Tibial nerve (tissue), 4 donors: Measurements from ENCODE around the gene HIPK2. TPM values are rescaled to one million over a fixed set of nuclear protein-coding genes. Genes with fewer than 3 reads are reported as not detected.

ENCODE experiments used
- DNase-seq, 2 donors: peaks; one replicate each; pipeline ENCODE4 v3.0.0-alpha.2; 2019; ENCODE audit warnings: low spot score in 2 of 2
- H3K27ac ChIP-seq, 4 donors: fragments of 200-600 bp; sonication (generic) in 3 of 4; one replicate each; pipeline ENCODE4 v1.5.1; 2017 to 2019; ENCODE audit warnings: mild to moderate bottlenecking in 1 of 4
- H3K27me3 ChIP-seq, 2 donors: fragments of 200-600 bp; sonication (generic) in 1 of 2; one replicate each; pipeline versions ENCODE4 v1.5.1 to v1.6.0; 2017 to 2019
- H3K36me3 ChIP-seq, 3 donors: fragments of 200-600 bp; sonication (generic); one replicate each; pipeline ENCODE4 v1.5.1; 2018 to 2019
- H3K4me1 ChIP-seq, 4 donors: fragments of 200-600 bp; sonication (generic) in 3 of 4; one replicate each; pipeline ENCODE4 v1.5.1; 2017 to 2019
- H3K4me3 ChIP-seq, 4 donors: fragments of 200-600 bp; sonication (generic) in 3 of 4; one replicate each; pipeline ENCODE4 v1.5.1; 2017 to 2019; ENCODE audit warnings: mild to moderate bottlenecking in 1 of 4, moderate library complexity in 1 of 4
- H3K9me3 ChIP-seq, 4 donors: fragments of 200-600 bp; sonication (generic) in 3 of 4; one replicate each; pipeline ENCODE4 v1.5.1; 2017 to 2019
- CTCF ChIP-seq, 5 experiments: fragments of 200-600 bp in 3 of 5; fragments of 450-650 bp in 2 of 5; sonication (generic) in 3 of 5; IDR thresholded peaks; one replicate each; pipeline ENCODE4 v1.5.1; 2016 to 2019; ENCODE audit warnings: antibody characterized with exemption in 5 of 5, mild to moderate bottlenecking in 3 of 5, moderate library complexity in 2 of 5
- EP300 ChIP-seq, 2 donors: sonication (generic); formaldehyde crosslinking; IDR thresholded peaks; one replicate each; pipeline ENCODE4 v1.6.1; 2017; ENCODE audit warnings: antibody characterized with exemption in 2 of 2, mild to moderate bottlenecking in 1 of 2
- POLR2A ChIP-seq, 2 donors: fragments of 450-650 bp; IDR thresholded peaks; one replicate each; pipeline ENCODE4 v1.6.1; 2017; ENCODE audit warnings: antibody characterized with exemption in 2 of 2, mild to moderate bottlenecking in 2 of 2, moderate library complexity in 2 of 2
- WGBS, 2 donors: methylation state at CpG; one replicate each; pipeline ENCODE4 v1.1.5; 2018; 5-methylcytosine and 5-hydroxymethylcytosine counted together
- total RNA-seq, 4 donors: library from RNA; depleted of rRNA; stranded (reverse); fragments of >200 nt; gene quantifications; one replicate each; pipeline ENCODE4 v1.1.0, GENCODE V29; 2016

The HIPK2 gene
- total RNA-seq, 4 donors from 2014 or later = 24.9 to 41.1 (median 29.7) TPM

GRCh38 chr7:139701908-139702307 lies 75.9 kb downstream of the HIPK2 start:
- 75 to 82% methylated on average over 12 of the region's 12 CpGs for WGBS, 2 donors
- no peaks in the 10 kb centered on the region for H3K9me3 ChIP-seq
- H3K4me3 ChIP-seq = no peak overlapping the region
- TF ChIP-seq CTCF (IDR thresholded peaks at IDR 0.05) (no peak), EP300 (IDR thresholded peaks at IDR 0.05) (no peak), POLR2A (IDR thresholded peaks at IDR 0.05) (no peak)
- DNase-seq = no peak
- no peaks in the 10 kb centered on the region for H3K27me3 ChIP-seq
- H3K4me1 ChIP-seq = peaks cover 0 to 21% (median 4%) of the 10 kb centered on the region in 4 donors
- peak overlapping the region in 1 of 4 donors; percentile 28 for H3K27ac ChIP-seq
- peaks cover 0 to 29% (median 0%) of the 10 kb centered on the region in 3 donors for H3K36me3 ChIP-seq

GRCh38 chr7:139700505-139701235 lies 77.1 kb downstream of the HIPK2 start:
- 86 to 87% methylated on average over 16 of the region's 16 CpGs for WGBS, 2 donors
- TF ChIP-seq CTCF (IDR thresholded peaks at IDR 0.05) (no peak), POLR2A (IDR thresholded peaks at IDR 0.05) (no peak)

GRCh38 chr7:139699640-139700504 lies 77.9 kb downstream of the HIPK2 start:
- H3K4me1 ChIP-seq = peaks cover 0 to 20% (median 4%) of the 10 kb centered on the region in 4 donors
- WGBS, 2 donors = 83 to 85% methylated on average over 17 to 18 of the region's 18 CpGs
- peaks cover 0 to 17% (median 0%) of the 10 kb centered on the region in 3 donors for H3K36me3 ChIP-seq
- TF ChIP-seq CTCF (IDR thresholded peaks at IDR 0.05) = no peak
- TF ChIP-seq POLR2A (IDR thresholded peaks at IDR 0.05) = no peak
- no peak for TF ChIP-seq EP300 (IDR thresholded peaks at IDR 0.05)
- H3K4me3 ChIP-seq = no peak overlapping the region
- no peaks in the 10 kb centered on the region for H3K27me3 ChIP-seq
- DNase-seq = no peak
- no peaks in the 10 kb centered on the region for H3K9me3 ChIP-seq
- H3K27ac ChIP-seq = no peak overlapping the region

More at GRCh38 chr7:139700505-139701235, 77.1 kb downstream of the HIPK2 start:
- no peaks in the 10 kb centered on the region for H3K27me3 ChIP-seq
- H3K4me1 ChIP-seq = peaks cover 0 to 20% (median 4%) of the 10 kb centered on the region in 4 donors
- H3K9me3 ChIP-seq = no peaks in the 10 kb centered on the region
- no peak overlapping the region for H3K4me3 ChIP-seq
- DNase-seq = no peak
- H3K27ac ChIP-seq = no peak overlapping the region
- peaks cover 0 to 17% (median 0%) of the 10 kb centered on the region in 3 donors for H3K36me3 ChIP-seq

GRCh38 chr7:139698844-139699243 lies 79.0 kb downstream of the HIPK2 start:
- TF ChIP-seq POLR2A (IDR thresholded peaks at IDR 0.05) (no peak), CTCF (IDR thresholded peaks at IDR 0.05) (no peak), EP300 (IDR thresholded peaks at IDR 0.05) (no peak)
- 90 to 93% methylated on average over 13 of the region's 13 CpGs for WGBS, 2 donors
- peaks cover 0 to 20% (median 4%) of the 10 kb centered on the region in 4 donors for H3K4me1 ChIP-seq

More at GRCh38 chr7:139698844-139699243, 79.0 kb downstream of the HIPK2 start:
- H3K4me3 ChIP-seq = no peak overlapping the region
- H3K27ac ChIP-seq = no peak overlapping the region
- H3K36me3 ChIP-seq = peaks cover 0 to 20% (median 0%) of the 10 kb centered on the region in 3 donors
- no peaks in the 10 kb centered on the region for H3K9me3 ChIP-seq
- H3K27me3 ChIP-seq = no peaks in the 10 kb centered on the region
- DNase-seq = no peak
